Liver (tissue), 9 donors: ENCODE data around the gene KRT83. TPM values are rescaled to one million over a fixed set of nuclear protein-coding genes. Genes with fewer than 3 reads are reported as not detected.

Experiments
- DNase-seq: peaks from one replicate; pipeline ENCODE4 v3.0.0-alpha.2; 2017; ENCODE audit warnings: low spot score
- H3K27ac ChIP-seq, 2 donors: one replicate each; pipeline ENCODE4 v1.7.0; 2013; ENCODE audit warnings: inconsistent platforms in 2 of 2, low read length in 2 of 2, control low read depth in 1 of 2, low read depth in 1 of 2, mild to moderate bottlenecking in 1 of 2
- H3K27me3 ChIP-seq, 4 donors: one replicate each; pipeline versions ENCODE4 v1.6.1 to v1.7.0; 2013; ENCODE audit warnings: low read length in 3 of 4, inconsistent platforms in 1 of 4, mild to moderate bottlenecking in 1 of 4, moderate library complexity in 1 of 4; ENCODE audit not compliant: control insufficient read depth in 4 of 4, insufficient read depth in 4 of 4
- H3K36me3 ChIP-seq, 4 donors: one replicate each; pipeline versions ENCODE4 v1.6.1 to v1.7.0; 2013; ENCODE audit warnings: low read length in 3 of 4, mild to moderate bottlenecking in 3 of 4, low read depth in 1 of 4, moderate library complexity in 1 of 4; ENCODE audit not compliant: control insufficient read depth in 4 of 4, insufficient read depth in 3 of 4
- H3K4me1 ChIP-seq, 4 donors: one replicate each; pipeline versions ENCODE4 v1.6.1 to v1.7.0; 2013; ENCODE audit warnings: low read length in 3 of 4, mild to moderate bottlenecking in 3 of 4, moderate library complexity in 1 of 4; ENCODE audit not compliant: control insufficient read depth in 4 of 4, insufficient read depth in 4 of 4
- H3K4me3 ChIP-seq, 3 donors: one replicate each; pipeline versions ENCODE4 v1.6.1 to v1.7.0; 2013; ENCODE audit warnings: low read length in 3 of 3, control low read depth in 1 of 3, low read depth in 1 of 3, mild to moderate bottlenecking in 1 of 3
- H3K9ac ChIP-seq, 2 donors: one replicate each; pipeline ENCODE4 v1.7.0; 2013; ENCODE audit warnings: low read length in 2 of 2, mild to moderate bottlenecking in 2 of 2, moderate library complexity in 2 of 2, control low read depth in 1 of 2, low read depth in 1 of 2
- H3K9me3 ChIP-seq, 4 donors: one replicate each; pipeline versions ENCODE4 v1.6.1 to v1.7.0; 2013; ENCODE audit warnings: low read length in 3 of 4; ENCODE audit not compliant: control insufficient read depth in 4 of 4
- EGR1 ChIP-seq, 2 donors: IDR thresholded peaks; 2 replicates each; pipeline ENCODE4 v1.6.1; 2016 to 2018; ENCODE audit warnings: antibody characterized with exemption in 2 of 2, low read depth in 2 of 2
- FOXA1 ChIP-seq: IDR thresholded peaks from 2 replicates; pipeline ENCODE4 v1.6.1; 2016; ENCODE audit warnings: antibody characterized with exemption
- FOXA2 ChIP-seq: IDR thresholded peaks from 2 replicates; pipeline ENCODE4 v1.6.1; 2016; ENCODE audit warnings: antibody characterized with exemption
- GABPA ChIP-seq, 2 donors: IDR thresholded peaks in 1 of 2; conservative IDR thresholded peaks in 1 of 2; 2 replicates each; pipeline ENCODE4 v1.6.1; 2016; ENCODE audit warnings: antibody characterized with exemption in 2 of 2, mild to moderate bottlenecking in 1 of 2, moderate library complexity in 1 of 2
- HNF4A ChIP-seq, 2 donors: conservative IDR thresholded peaks; 2 replicates each; pipeline ENCODE4 v1.6.1; 2016; ENCODE audit warnings: antibody characterized with exemption in 2 of 2, mild to moderate bottlenecking in 2 of 2
- HNF4G ChIP-seq: IDR thresholded peaks from 2 replicates; pipeline ENCODE4 v1.6.1; 2016; ENCODE audit warnings: antibody characterized with exemption
- JUND ChIP-seq, 2 donors: IDR thresholded peaks; 2 replicates each; pipeline ENCODE4 v1.6.1; 2016; ENCODE audit warnings: antibody characterized with exemption in 2 of 2
- NR2F2 ChIP-seq: IDR thresholded peaks from 2 replicates; pipeline ENCODE4 v1.6.1; 2016; ENCODE audit warnings: antibody characterized with exemption
- RAD21 ChIP-seq, 2 donors: IDR thresholded peaks; 2 replicates each; pipeline ENCODE4 v1.6.1; 2016; ENCODE audit warnings: antibody characterized with exemption in 2 of 2, mild to moderate bottlenecking in 2 of 2
- REST ChIP-seq: IDR thresholded peaks from 2 replicates; pipeline ENCODE4 v1.6.1; 2016; ENCODE audit warnings: antibody characterized with exemption, mild to moderate bottlenecking
- RXRA ChIP-seq, 2 donors: IDR thresholded peaks; 2 replicates each; pipeline ENCODE4 v1.6.1; 2017 to 2018; ENCODE audit warnings: antibody characterized with exemption in 2 of 2, mild to moderate bottlenecking in 1 of 2
- SP1 ChIP-seq: IDR thresholded peaks from 2 replicates; pipeline ENCODE4 v1.6.1; 2018; ENCODE audit warnings: antibody characterized with exemption, mild to moderate bottlenecking
- TAF1 ChIP-seq: conservative IDR thresholded peaks from 2 replicates; pipeline ENCODE4 v1.6.1; 2016; ENCODE audit warnings: antibody characterized with exemption, mild to moderate bottlenecking
- YY1 ChIP-seq: IDR thresholded peaks from 2 replicates; pipeline ENCODE4 v1.6.1; 2016; ENCODE audit warnings: antibody characterized with exemption, mild to moderate bottlenecking
- WGBS: extraction: QIAGEN DNeasy Blood & Tissue Kit; methylation state at CpG from one replicate; pipeline ENCODE4 v1.1.7; 2013; 5-methylcytosine and 5-hydroxymethylcytosine counted together
- polyA plus RNA-seq, 2 donors: library from polyadenylated mRNA; stranded (reverse) in 1 of 2; unstranded in 1 of 2; fragments of 200-250 nt in 1 of 2; fragments of >200 nt in 1 of 2; fragmentation: Nextera tagmentation in 1 of 2; extraction: Ambion mirVana in 1 of 2; gene quantifications; one replicate each; pipeline versions ENCODE4 v1.2.1 to v1.2.3, GENCODE V29; 2013 to 2015
- total RNA-seq, 2 donors: library from RNA; depleted of rRNA; stranded (reverse); fragments of >200 nt; gene quantifications; one replicate each; pipeline ENCODE4 v1.2.3, GENCODE V29; 2014
- TF ChIP-seq, protein P1 (sequence below): IDR thresholded peaks from 2 replicates; pipeline ENCODE4 v1.6.1; 2016; ENCODE audit warnings: antibody characterized with exemption
- TF ChIP-seq, protein P2 (sequence below): fragments of 150-350 bp; IDR thresholded peaks from 2 replicates; pipeline ENCODE4 v1.5.1; 2017; ENCODE audit warnings: improper control_type of control experiment, low read depth, low read length; ENCODE audit not compliant: missing input control
- TF ChIP-seq, protein P3 (sequence below): IDR thresholded peaks from 2 replicates; pipeline ENCODE4 v1.6.1; 2016; ENCODE audit warnings: antibody characterized with exemption
- TF ChIP-seq, protein P4 (sequence below): IDR thresholded peaks from 2 replicates; pipeline ENCODE4 v1.6.1; 2016; ENCODE audit warnings: antibody characterized with exemption
- donor health status: healthy.
- donor health status: healthy.
- donor health status: healthy.
- donor health status: healthy.
- donor health status: healthy.

Gene KRT83
- total and polyA plus RNA-seq, 4 donors: not detected

- no peak for TF ChIP-seq REST
- no peak for TF ChIP-seq GABPA (IDR thresholded peaks at IDR 0.05 in 1 of 2, conservative IDR thresholded peaks at IDR 0.05 in 1 of 2)
- TF ChIP-seq TAF1: no peak
- no peak for TF ChIP-seq HNF4A (conservative IDR thresholded peaks at IDR 0.05)
- no peak for TF ChIP-seq JUND (IDR thresholded peaks at IDR 0.05)
- no peak for TF ChIP-seq SP1
Observed at GRCh38 chr12:52275686-52276085, 45.5 kb downstream of the KRT83 start (continued).

- WGBS: 56% methylated on average over 3 of the region's 3 CpGs
Observed at GRCh38 chr12:52274521-52275120, 46.6 kb downstream of the KRT83 start, which contains the start of gene KRT86. KRT86 (plus strand) TSS chr12:52274645; CDS start chr12:52301917, 27,272 bp downstream.

More at GRCh38 chr12:52274521-52275120, 46.6 kb downstream of the KRT83 start, which contains the start of gene KRT86:
- no peak for DNase-seq
- H3K27ac ChIP-seq: no peak within 1 kb of the TSS
- no peak within 1 kb of the TSS for H3K9ac ChIP-seq
- H3K27me3 ChIP-seq: peaks cover 0 to 3% (median 0%) of the 10 kb centered on the region in 4 donors
- no peaks in the 10 kb centered on the region for H3K9me3 ChIP-seq
- no peak within 1 kb of the TSS for H3K4me3 ChIP-seq
- H3K36me3 ChIP-seq: no peaks in the 10 kb centered on the region
- no peak for TF ChIP-seq REST
- no peak for TF ChIP-seq SP1
- no peak for TF ChIP-seq RAD21 (IDR thresholded peaks at IDR 0.05)
- no peak for TF ChIP-seq FOXA1
- no peak for TF ChIP-seq HNF4A (conservative IDR thresholded peaks at IDR 0.05)
- TF ChIP-seq EGR1 (IDR thresholded peaks at IDR 0.05; ENCODE audit: low read depth in 2 of 2): no peak
- TF ChIP-seq, protein P1, sequence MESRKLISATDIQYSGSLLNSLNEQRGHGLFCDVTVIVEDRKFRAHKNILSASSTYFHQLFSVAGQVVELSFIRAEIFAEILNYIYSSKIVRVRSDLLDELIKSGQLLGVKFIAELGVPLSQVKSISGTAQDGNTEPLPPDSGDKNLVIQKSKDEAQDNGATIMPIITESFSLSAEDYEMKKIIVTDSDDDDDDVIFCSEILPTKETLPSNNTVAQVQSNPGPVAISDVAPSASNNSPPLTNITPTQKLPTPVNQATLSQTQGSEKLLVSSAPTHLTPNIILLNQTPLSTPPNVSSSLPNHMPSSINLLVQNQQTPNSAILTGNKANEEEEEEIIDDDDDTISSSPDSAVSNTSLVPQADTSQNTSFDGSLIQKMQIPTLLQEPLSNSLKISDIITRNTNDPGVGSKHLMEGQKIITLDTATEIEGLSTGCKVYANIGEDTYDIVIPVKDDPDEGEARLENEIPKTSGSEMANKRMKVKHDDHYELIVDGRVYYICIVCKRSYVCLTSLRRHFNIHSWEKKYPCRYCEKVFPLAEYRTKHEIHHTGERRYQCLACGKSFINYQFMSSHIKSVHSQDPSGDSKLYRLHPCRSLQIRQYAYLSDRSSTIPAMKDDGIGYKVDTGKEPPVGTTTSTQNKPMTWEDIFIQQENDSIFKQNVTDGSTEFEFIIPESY: no peak
- no peak for TF ChIP-seq GABPA (IDR thresholded peaks at IDR 0.05 in 1 of 2, conservative IDR thresholded peaks at IDR 0.05 in 1 of 2)
- no peak for TF ChIP-seq YY1
- TF ChIP-seq, protein P2, sequence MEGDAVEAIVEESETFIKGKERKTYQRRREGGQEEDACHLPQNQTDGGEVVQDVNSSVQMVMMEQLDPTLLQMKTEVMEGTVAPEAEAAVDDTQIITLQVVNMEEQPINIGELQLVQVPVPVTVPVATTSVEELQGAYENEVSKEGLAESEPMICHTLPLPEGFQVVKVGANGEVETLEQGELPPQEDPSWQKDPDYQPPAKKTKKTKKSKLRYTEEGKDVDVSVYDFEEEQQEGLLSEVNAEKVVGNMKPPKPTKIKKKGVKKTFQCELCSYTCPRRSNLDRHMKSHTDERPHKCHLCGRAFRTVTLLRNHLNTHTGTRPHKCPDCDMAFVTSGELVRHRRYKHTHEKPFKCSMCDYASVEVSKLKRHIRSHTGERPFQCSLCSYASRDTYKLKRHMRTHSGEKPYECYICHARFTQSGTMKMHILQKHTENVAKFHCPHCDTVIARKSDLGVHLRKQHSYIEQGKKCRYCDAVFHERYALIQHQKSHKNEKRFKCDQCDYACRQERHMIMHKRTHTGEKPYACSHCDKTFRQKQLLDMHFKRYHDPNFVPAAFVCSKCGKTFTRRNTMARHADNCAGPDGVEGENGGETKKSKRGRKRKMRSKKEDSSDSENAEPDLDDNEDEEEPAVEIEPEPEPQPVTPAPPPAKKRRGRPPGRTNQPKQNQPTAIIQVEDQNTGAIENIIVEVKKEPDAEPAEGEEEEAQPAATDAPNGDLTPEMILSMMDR: no peak
- no peak for TF ChIP-seq NR2F2
- no peak for TF ChIP-seq HNF4G
- TF ChIP-seq JUND (IDR thresholded peaks at IDR 0.05): no peak
- TF ChIP-seq FOXA2: no peak
- no peak for TF ChIP-seq TAF1
- TF ChIP-seq, protein P3, sequence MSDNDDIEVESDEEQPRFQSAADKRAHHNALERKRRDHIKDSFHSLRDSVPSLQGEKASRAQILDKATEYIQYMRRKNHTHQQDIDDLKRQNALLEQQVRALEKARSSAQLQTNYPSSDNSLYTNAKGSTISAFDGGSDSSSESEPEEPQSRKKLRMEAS: no peak
- TF ChIP-seq, protein P4, sequence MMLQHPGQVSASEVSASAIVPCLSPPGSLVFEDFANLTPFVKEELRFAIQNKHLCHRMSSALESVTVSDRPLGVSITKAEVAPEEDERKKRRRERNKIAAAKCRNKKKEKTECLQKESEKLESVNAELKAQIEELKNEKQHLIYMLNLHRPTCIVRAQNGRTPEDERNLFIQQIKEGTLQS: no peak
- no peak for TF ChIP-seq RXRA (IDR thresholded peaks at IDR 0.05)
- peaks cover 0 to 2% (median 0%) of the 10 kb centered on the region in 4 donors for H3K4me1 ChIP-seq
